Stomach (tissue), 9 donors: ENCODE data around the gene DSTYK. TPM values are rescaled to one million over a fixed set of nuclear protein-coding genes. Genes with fewer than 3 reads are reported as not detected.

ENCODE experiments used
- DNase-seq, 2 donors: peaks; one replicate each; pipeline versions ENCODE4 v3.0.0 to v3.0.0-alpha.2; 2013 to 2019
- H3K27ac ChIP-seq, 5 donors: fragments of 200-600 bp in 4 of 5; sonication (generic) in 4 of 5; one replicate each; pipeline ENCODE4 v1.5.1; 2013 to 2019; ENCODE audit warnings: mild to moderate bottlenecking in 1 of 5, moderate library complexity in 1 of 5
- H3K27me3 ChIP-seq, 3 donors: fragments of 200-600 bp; sonication (generic); one replicate each; pipeline ENCODE4 v1.5.1; 2017 to 2019; ENCODE audit warnings: mixed run types in 1 of 3
- H3K36me3 ChIP-seq, 4 donors: fragments of 200-600 bp; sonication (generic); 1 replicate in 3 of 4; 2 replicates in 1 of 4; pipeline ENCODE4 v1.5.1; 2016 to 2019
- H3K4me1 ChIP-seq, 4 donors: fragments of 200-600 bp; sonication (generic); one replicate each; pipeline ENCODE4 v1.5.1; 2016 to 2019
- H3K4me3 ChIP-seq, 4 donors: fragments of 200-600 bp; sonication (generic) in 3 of 4; one replicate each; pipeline ENCODE4 v1.5.1; 2016 to 2019; ENCODE audit warnings: mild to moderate bottlenecking in 1 of 4
- H3K9me3 ChIP-seq, 4 donors: fragments of 200-600 bp; sonication (generic); one replicate each; pipeline ENCODE4 v1.5.1; 2016 to 2019
- CTCF ChIP-seq, 7 experiments: fragments of 450-650 bp in 4 of 7; fragments of 200-600 bp in 3 of 7; sonication (generic) in 3 of 7; IDR thresholded peaks; one replicate each; pipeline ENCODE4 v1.5.1; 2016 to 2019; ENCODE audit warnings: antibody characterized with exemption in 7 of 7, control low read depth in 2 of 7, mild to moderate bottlenecking in 1 of 7
- EP300 ChIP-seq: sonication (generic); formaldehyde crosslinking; IDR thresholded peaks from one replicate; pipeline ENCODE4 v1.6.1; 2017; ENCODE audit warnings: antibody characterized with exemption
- POLR2A ChIP-seq, 4 donors: fragments of 450-650 bp; IDR thresholded peaks; one replicate each; pipeline ENCODE4 v1.6.1; 2016; ENCODE audit warnings: antibody characterized with exemption in 4 of 4, control low read depth in 2 of 4, mild to moderate bottlenecking in 1 of 4, moderate library complexity in 1 of 4
- POLR2AphosphoS5 ChIP-seq, 3 donors: sonication (generic); formaldehyde crosslinking; IDR thresholded peaks; one replicate each; pipeline ENCODE4 v1.6.1; 2016; ENCODE audit warnings: antibody characterized with exemption in 3 of 3
- WGBS, 5 donors: extraction: QIAGEN DNeasy Blood & Tissue Kit in 3 of 5; methylation state at CpG; one replicate each; pipeline versions ENCODE4 v1.1.5 to v1.1.7; 2013 to 2018; 5-methylcytosine and 5-hydroxymethylcytosine counted together
- intact Hi-C: fragments of 100-400 bp; cut with DNase I; formaldehyde crosslinking; loops from one replicate; pipeline ENCODE4 v1.15.1; 2023; ENCODE audit warnings: low total_unique reads
- polyA plus RNA-seq, 3 donors: library from polyadenylated mRNA; stranded (reverse); fragments of 200-250 nt; gene quantifications; one replicate each; pipeline ENCODE4 v1.2.3, GENCODE V29; 2013
- total RNA-seq, 5 donors: library from RNA; depleted of rRNA; stranded (reverse); fragments of >200 nt; gene quantifications; one replicate each; pipeline versions ENCODE4 v1.1.0 to v1.2.3, GENCODE V29; 2014 to 2016
- donor health status: healthy with polysubstance abuse.
- donor health status: Bipolar disorder and iron deficiency.
- donor health status: healthy.

DSTYK gene
- total and polyA plus RNA-seq, 8 donors, result 2.4 to 15.2 (median 3.4) TPM

- peak in 1 of 2 donors; percentile 15 for DNase-seq
- no peak for TF ChIP-seq CTCF (IDR thresholded peaks at IDR 0.05)
- no peak for TF ChIP-seq EP300
- no peak for TF ChIP-seq POLR2AphosphoS5 (IDR thresholded peaks at IDR 0.05)
- no peak for TF ChIP-seq POLR2A (IDR thresholded peaks at IDR 0.05)
- H3K4me1 ChIP-seq, result peaks cover 0 to 7% (median 3%) of the 10 kb centered on the region in 4 donors
- no peak overlapping the region for H3K27ac ChIP-seq
- intact Hi-C loops, result no loop called here
- H3K9me3 ChIP-seq, result no peaks in the 10 kb centered on the region
- H3K27me3 ChIP-seq, result no peaks in the 10 kb centered on the region
- no peak overlapping the region for H3K4me3 ChIP-seq
- 68 to 87% (median 80%) methylated on average over 6 of the region's 6 CpGs for WGBS, 5 donors
- H3K36me3 ChIP-seq, result peaks cover 0 to 9% (median 6%) of the 10 kb centered on the region in 4 donors
These were observed 28.6 kb upstream of the DSTYK start for GRCh38 chr1:205240118-205240517.

- intact Hi-C loops, result no loop called here
- DNase-seq, result peak; percentile 10 to 32
- H3K4me3 ChIP-seq, result no peak overlapping the region
- no peaks in the 10 kb centered on the region for H3K9me3 ChIP-seq
- no peak for TF ChIP-seq EP300
- no peak for TF ChIP-seq POLR2AphosphoS5 (IDR thresholded peaks at IDR 0.05)
- no peak for TF ChIP-seq CTCF (IDR thresholded peaks at IDR 0.05)
- TF ChIP-seq POLR2A (IDR thresholded peaks at IDR 0.05), result no peak
- no peaks in the 10 kb centered on the region for H3K27me3 ChIP-seq
- peaks cover 0 to 9% (median 4%) of the 10 kb centered on the region in 4 donors for H3K4me1 ChIP-seq
- peaks cover 0 to 9% (median 6%) of the 10 kb centered on the region in 4 donors for H3K36me3 ChIP-seq
- 63 to 75% (median 67%) methylated on average over 3 of the region's 3 CpGs for WGBS, 5 donors
- H3K27ac ChIP-seq, result no peak overlapping the region
These were observed 27.6 kb upstream of the DSTYK start for GRCh38 chr1:205239078-205239477.

GRCh38 chr1:205237526-205238484, 26.3 kb upstream of the DSTYK start:
- intact Hi-C loops, result no loop called here
- TF ChIP-seq CTCF (IDR thresholded peaks at IDR 0.05), result no peak
- TF ChIP-seq POLR2A (IDR thresholded peaks at IDR 0.05), result no peak
- TF ChIP-seq EP300, result no peak
- no peak for TF ChIP-seq POLR2AphosphoS5 (IDR thresholded peaks at IDR 0.05)

GRCh38 chr1:205236951-205237475, 25.5 kb upstream of the DSTYK start:
- 69 to 87% (median 80%) methylated on average over 4 of the region's 4 CpGs for WGBS, 5 donors
- no peak for TF ChIP-seq POLR2AphosphoS5 (IDR thresholded peaks at IDR 0.05)
- Histone ChIP-seq H3K4me3 (no peak overlapping the region), H3K9me3 (no peaks in the 10 kb centered on the region), H3K27ac (no peak overlapping the region), H3K36me3 (peaks cover 0 to 9% (median 5%) of the 10 kb centered on the region in 4 donors), H3K4me1 (peaks cover 0 to 9% (median 4%) of the 10 kb centered on the region in 4 donors), H3K27me3 (no peaks in the 10 kb centered on the region)
- intact Hi-C loops, result no loop called here
- peak in 1 of 2 donors; percentile 7 for DNase-seq

More at GRCh38 chr1:205237526-205238484, 26.3 kb upstream of the DSTYK start:
- Histone ChIP-seq H3K4me3 (no peak overlapping the region), H3K36me3 (peaks cover 0 to 9% (median 6%) of the 10 kb centered on the region in 4 donors), H3K27ac (no peak overlapping the region), H3K27me3 (no peaks in the 10 kb centered on the region), H3K9me3 (no peaks in the 10 kb centered on the region), H3K4me1 (peaks cover 0 to 9% (median 4%) of the 10 kb centered on the region in 4 donors)
- WGBS, 5 donors, result 51 to 67% (median 57%) methylated on average over 12 of the region's 12 CpGs
- peak in 1 of 2 donors; percentile 21 for DNase-seq
